Transverse colon (tissue), 4 donors: ENCODE measurements around the gene SCGB2B2. TPM values are rescaled to one million over a fixed set of nuclear protein-coding genes. Genes with fewer than 3 reads are reported as not detected.

Source experiments
- DNase-seq: peaks from one replicate; pipeline ENCODE4 v3.0.0-alpha.2; 2019
- H3K27ac ChIP-seq, 4 donors: fragments of 200-600 bp; sonication (generic); 2 replicates each; pipeline ENCODE4 v1.5.1; 2016 to 2018; ENCODE audit warnings: inconsistent platforms in 4 of 4
- H3K27me3 ChIP-seq: fragments of 200-600 bp; sonication (generic); 2 replicates; pipeline ENCODE4 v1.5.1; 2017; ENCODE audit warnings: inconsistent platforms
- H3K36me3 ChIP-seq, 4 donors: fragments of 200-600 bp; sonication (generic); 2 replicates each; pipeline ENCODE4 v1.5.1; 2017 to 2019; ENCODE audit warnings: inconsistent platforms in 4 of 4
- H3K4me1 ChIP-seq, 4 donors: fragments of 200-600 bp; sonication (generic); 2 replicates each; pipeline ENCODE4 v1.5.1; 2017 to 2020; ENCODE audit warnings: inconsistent platforms in 4 of 4
- H3K4me3 ChIP-seq, 4 donors: fragments of 200-600 bp; sonication (generic); 1 replicate in 1 of 4; 2 replicates in 3 of 4; pipeline versions ENCODE4 v1.5.1 to v1.6.1; 2017 to 2019; ENCODE audit warnings: inconsistent platforms in 4 of 4
- H3K9me3 ChIP-seq, 2 donors: fragments of 200-600 bp; sonication (generic); 2 replicates each; pipeline ENCODE4 v1.5.1; 2017 to 2019; ENCODE audit warnings: inconsistent platforms in 2 of 2
- EP300 ChIP-seq: sonication (generic); formaldehyde crosslinking; IDR thresholded peaks from one replicate; pipeline ENCODE4 v1.6.1; 2017; ENCODE audit warnings: antibody characterized with exemption, low read depth
- POLR2A ChIP-seq: fragments of 450-650 bp; IDR thresholded peaks from one replicate; pipeline ENCODE4 v1.6.1; 2016; ENCODE audit warnings: antibody characterized with exemption, mild to moderate bottlenecking, moderate library complexity
- POLR2AphosphoS5 ChIP-seq, 3 donors: sonication (generic); formaldehyde crosslinking; IDR thresholded peaks; one replicate each; pipeline ENCODE4 v1.6.1; 2016; ENCODE audit warnings: antibody characterized with exemption in 3 of 3
- WGBS, 2 donors: methylation state at CpG; one replicate each; pipeline ENCODE4 v1.1.5; 2018; ENCODE audit warnings: low coverage in 1 of 2; 5-methylcytosine and 5-hydroxymethylcytosine counted together
- in situ Hi-C, 4 donors: fragments of 200-750 bp; cut with MboI; loops; one replicate each; pipeline versions ENCODE4 v1.15.0 to v1.15.1; 2017; ENCODE audit warnings: low sequenced_read_pairs in 3 of 4, low pct_ligation_motif_present in 1 of 4, low pct_unique_long_range_greater_than_20kb in 1 of 4
- intact Hi-C: fragments of 100-400 bp; cut with DNase I; formaldehyde crosslinking; loops from one replicate; pipeline ENCODE4 v1.15.1; 2023; ENCODE audit warnings: low total_unique reads
- total RNA-seq, 4 donors: library from RNA; depleted of rRNA; stranded (reverse); fragments of >200 nt; gene quantifications; one replicate each; pipeline ENCODE4 v1.1.0, GENCODE V29; 2016
- TF ChIP-seq, protein P1 (sequence below), 5 experiments: fragments of 200-600 bp in 3 of 5; fragments of 450-650 bp in 2 of 5; sonication (generic) in 3 of 5; IDR thresholded peaks; 1 replicate in 2 of 5; 2 replicates in 3 of 5; pipeline ENCODE4 v1.5.1; 2016 to 2017; ENCODE audit warnings: antibody characterized with exemption in 5 of 5, inconsistent platforms in 3 of 5, mild to moderate bottlenecking in 2 of 5, moderate library complexity in 1 of 5

The SCGB2B2 gene
- 10 to 100 TPM in 1 of 4 donors, 1 to 10 TPM in 1, under 1 TPM in 1, not detected in 1; 0.82 to 14.3 (median 1.3) TPM for total RNA-seq

DNA sequence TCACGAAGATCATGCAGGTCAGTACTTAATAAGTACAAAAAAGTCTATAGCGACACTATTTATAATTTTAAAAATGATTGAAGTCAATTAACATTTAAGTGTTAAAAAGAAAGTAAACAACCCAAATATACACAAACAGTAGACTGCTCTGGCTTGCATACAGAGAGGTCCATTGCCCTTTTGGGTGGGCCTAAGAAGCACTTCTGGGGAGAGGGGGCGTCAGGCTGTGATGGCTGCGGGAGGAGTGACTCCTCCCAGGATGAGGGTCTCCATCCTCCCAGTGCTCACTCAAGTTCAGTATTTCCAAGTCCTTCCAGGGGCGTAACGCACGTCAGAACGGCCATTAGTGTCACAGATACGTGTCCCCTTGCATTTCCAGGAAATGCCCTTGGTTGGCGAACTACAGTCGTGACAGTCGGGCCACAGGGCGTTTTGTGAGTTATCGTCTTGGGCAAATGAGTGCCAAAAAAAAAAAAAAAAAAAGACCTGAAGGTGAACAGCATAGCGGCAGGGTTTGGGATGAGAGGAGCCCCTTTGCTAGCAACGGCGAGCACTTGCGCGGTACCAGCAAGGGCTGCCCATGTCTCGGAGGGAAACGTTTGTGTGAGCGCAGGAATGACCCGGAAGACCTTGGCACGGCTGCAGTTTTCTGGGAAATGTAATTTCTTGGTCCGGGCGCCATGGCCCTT, at the start of gene SCGB2B2:
SCGB2B2 (minus strand) TSS at position 463 of the 689 bp plus-strand sequence. CDS start 82,596 bp downstream, outside the sequence.
- intact Hi-C loops = no loop called here
- H3K27ac ChIP-seq = peak within 1 kb of the TSS; percentile 93 to 97 (median 96)
- WGBS, 2 donors = 8 to 12% methylated on average over 16 to 26 of the region's 26 CpGs
- peak within 1 kb of the TSS; percentile 61 to 72 (median 67) for H3K4me3 ChIP-seq
- no peak for DNase-seq
- H3K36me3 ChIP-seq = peaks cover 0 to 29% (median 13%) of the 10 kb centered on the region in 4 donors
- in situ Hi-C loops = no loop called here
- H3K27me3 ChIP-seq = no peaks in the 10 kb centered on the region
- TF ChIP-seq, protein P1, sequence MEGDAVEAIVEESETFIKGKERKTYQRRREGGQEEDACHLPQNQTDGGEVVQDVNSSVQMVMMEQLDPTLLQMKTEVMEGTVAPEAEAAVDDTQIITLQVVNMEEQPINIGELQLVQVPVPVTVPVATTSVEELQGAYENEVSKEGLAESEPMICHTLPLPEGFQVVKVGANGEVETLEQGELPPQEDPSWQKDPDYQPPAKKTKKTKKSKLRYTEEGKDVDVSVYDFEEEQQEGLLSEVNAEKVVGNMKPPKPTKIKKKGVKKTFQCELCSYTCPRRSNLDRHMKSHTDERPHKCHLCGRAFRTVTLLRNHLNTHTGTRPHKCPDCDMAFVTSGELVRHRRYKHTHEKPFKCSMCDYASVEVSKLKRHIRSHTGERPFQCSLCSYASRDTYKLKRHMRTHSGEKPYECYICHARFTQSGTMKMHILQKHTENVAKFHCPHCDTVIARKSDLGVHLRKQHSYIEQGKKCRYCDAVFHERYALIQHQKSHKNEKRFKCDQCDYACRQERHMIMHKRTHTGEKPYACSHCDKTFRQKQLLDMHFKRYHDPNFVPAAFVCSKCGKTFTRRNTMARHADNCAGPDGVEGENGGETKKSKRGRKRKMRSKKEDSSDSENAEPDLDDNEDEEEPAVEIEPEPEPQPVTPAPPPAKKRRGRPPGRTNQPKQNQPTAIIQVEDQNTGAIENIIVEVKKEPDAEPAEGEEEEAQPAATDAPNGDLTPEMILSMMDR (IDR thresholded peaks at IDR 0.05) = peak in 3 of 5 experiments; percentile 13 to 41 (median 38)
- no peak for TF ChIP-seq POLR2AphosphoS5 (IDR thresholded peaks at IDR 0.05)
- H3K9me3 ChIP-seq = peaks cover 17 to 23% of the 10 kb centered on the region in 2 donors
- H3K4me1 ChIP-seq = peaks cover 6 to 16% (median 10%) of the 10 kb centered on the region in 4 donors

DNA sequence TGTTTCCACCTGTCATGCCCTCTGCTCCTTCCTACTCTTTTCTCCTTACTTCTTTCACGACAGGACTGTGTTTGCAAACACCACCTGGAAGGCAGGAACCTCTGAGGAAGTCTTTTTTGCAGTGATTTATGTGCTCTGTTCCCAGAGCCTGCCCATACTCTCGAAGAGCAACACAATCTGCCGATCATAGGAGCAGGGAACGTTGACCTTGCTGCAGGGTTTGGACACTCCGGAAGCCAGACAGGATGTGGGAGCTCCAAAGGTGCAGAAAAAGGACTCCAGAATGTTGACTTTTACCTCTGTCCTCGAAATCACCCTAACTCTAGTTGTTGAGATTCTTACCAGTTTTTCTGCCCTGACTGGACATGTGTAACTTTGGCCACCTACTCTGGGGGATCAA, 48.4 kb upstream of the SCGB2B2 start:
- Histone ChIP-seq H3K4me3 (no peak overlapping the region), H3K9me3 (no peaks in the 10 kb centered on the region), H3K27me3 (no peaks in the 10 kb centered on the region), H3K27ac (no peak overlapping the region), H3K36me3 (no peaks in the 10 kb centered on the region), H3K4me1 (no peaks in the 10 kb centered on the region)
- DNase-seq = no peak
- intact Hi-C loops (no loop called here), in situ Hi-C loops (no loop called here)
- TF ChIP-seq EP300 = no peak
- TF ChIP-seq, protein P1 (IDR thresholded peaks at IDR 0.05) = no peak
- no peak for TF ChIP-seq POLR2A
- no peak for TF ChIP-seq POLR2AphosphoS5 (IDR thresholded peaks at IDR 0.05)
- 20 to 31% methylated on average over 3 to 6 of the region's 6 CpGs for WGBS, 2 donors

DNA sequence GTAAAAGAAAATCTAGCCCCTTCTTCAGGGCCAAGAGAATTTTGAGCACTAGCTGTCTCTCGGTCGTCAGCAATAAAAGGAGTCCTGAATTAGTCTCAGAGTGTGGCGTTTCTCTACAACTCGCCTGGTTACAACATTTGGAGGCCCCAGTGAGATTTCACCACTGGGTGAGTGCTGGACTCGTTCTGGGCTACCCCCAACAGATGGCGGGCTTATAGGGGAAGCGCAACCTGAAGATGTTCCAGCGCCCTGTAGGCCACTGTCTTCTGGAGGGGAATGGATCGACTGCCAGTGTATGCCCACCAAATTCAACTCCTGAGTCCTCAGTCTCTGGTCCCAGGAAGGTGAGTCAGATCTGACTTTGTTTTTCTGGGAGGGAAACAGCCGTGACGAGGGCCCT, 45.4 kb upstream of the SCGB2B2 start:
- no peaks in the 10 kb centered on the region for H3K9me3 ChIP-seq
- 61 to 73% methylated on average over 5 to 11 of the region's 11 CpGs for WGBS, 2 donors

DNA sequence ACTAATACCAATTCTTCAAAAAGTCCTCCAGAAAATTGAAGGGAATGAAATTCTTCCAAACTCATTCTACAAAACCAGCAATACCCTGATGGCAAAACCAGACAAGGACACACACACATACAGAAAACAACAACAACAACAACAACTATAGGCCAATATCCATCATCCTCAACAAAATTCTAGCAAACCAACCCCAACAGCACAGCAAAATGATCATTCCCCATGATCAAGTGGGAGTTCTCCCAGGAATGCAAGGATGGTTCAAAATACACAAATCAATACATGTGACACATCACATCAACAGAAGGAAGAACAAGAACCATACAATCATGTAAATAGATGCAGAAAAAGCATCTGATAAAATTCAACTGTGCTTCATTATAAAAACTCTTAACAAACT, 38.4 kb upstream of the SCGB2B2 start:
- no peaks in the 10 kb centered on the region for H3K4me1 ChIP-seq
- DNase-seq = no peak
- no peak overlapping the region for H3K27ac ChIP-seq
- no peak overlapping the region for H3K4me3 ChIP-seq
- H3K27me3 ChIP-seq = no peaks in the 10 kb centered on the region
- peaks cover 12 to 23% of the 10 kb centered on the region in 2 donors for H3K9me3 ChIP-seq
- in situ Hi-C loops = loop anchor here in 2 of 4 donors (10.0 to 25.0 kb wide), 2 partner anchors 203 to 221 kb away; no protein-coding TSS in a partner anchor
- no peaks in the 10 kb centered on the region for H3K36me3 ChIP-seq
- no peak for TF ChIP-seq POLR2A
- TF ChIP-seq, protein P1 (IDR thresholded peaks at IDR 0.05) = no peak
- no peak for TF ChIP-seq EP300
- no peak for TF ChIP-seq POLR2AphosphoS5 (IDR thresholded peaks at IDR 0.05)
- intact Hi-C loops = no loop called here

More for the DNA sequence above, 45.4 kb upstream of the SCGB2B2 start:
- Histone ChIP-seq H3K27ac (no peak overlapping the region), H3K4me1 (no peaks in the 10 kb centered on the region), H3K27me3 (no peaks in the 10 kb centered on the region), H3K4me3 (no peak overlapping the region), H3K36me3 (no peaks in the 10 kb centered on the region)
- in situ Hi-C loops (loop anchor here in 1 of 4 donors (25.0 kb wide), 1 partner anchor 210 kb away; no protein-coding TSS in a partner anchor), intact Hi-C loops (no loop called here)
- DNase-seq = no peak
- TF ChIP-seq EP300 = no peak
- TF ChIP-seq POLR2AphosphoS5 (IDR thresholded peaks at IDR 0.05) = no peak
- no peak for TF ChIP-seq POLR2A
- TF ChIP-seq, protein P1 (IDR thresholded peaks at IDR 0.05) = no peak
